ENCODE data around the gene PRKAR1A. TPM values are rescaled to one million over a fixed set of nuclear protein-coding genes. Genes with fewer than 3 reads are reported as not detected.

PRKAR1A gene
- total and polyA plus RNA-seq, 2 experiments from 2014 or later = 301 to 473 TPM

DNA sequence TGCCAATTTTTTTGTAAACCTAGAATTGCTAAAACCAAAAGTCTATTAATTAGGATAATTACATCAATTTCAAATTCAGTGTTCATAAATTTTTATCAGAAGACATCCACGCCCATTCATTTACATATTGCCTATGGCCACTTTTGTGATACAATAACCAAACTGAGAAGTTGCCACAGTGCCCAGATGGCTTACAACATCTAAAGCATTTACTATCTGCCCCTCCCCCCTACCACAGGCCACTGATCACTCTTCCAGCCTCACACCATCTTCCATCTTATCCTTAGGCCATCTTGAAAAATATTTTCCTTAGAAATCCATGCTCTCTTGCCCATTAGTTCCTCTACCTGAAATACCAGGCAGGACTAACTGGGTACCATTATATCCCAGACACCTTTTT lies 6.3 kb upstream of the PRKAR1A start:
- Histone ChIP-seq H3K9me3 (ENCODE audit: low read depth) (no peaks in the 10 kb centered on the region), H3K27ac (no peak overlapping the region), H3K4me1 (ENCODE audit: low read depth) (peaks cover 13% of the 10 kb centered on the region), H3K27me3 (no peaks in the 10 kb centered on the region), H3K36me3 (no peaks in the 10 kb centered on the region), H3K4me3 (no peak overlapping the region)
- no peak for DNase-seq (ENCODE audit: low read depth in 1 of 2, low spot score in 1 of 2)
- TF ChIP-seq, protein P1, sequence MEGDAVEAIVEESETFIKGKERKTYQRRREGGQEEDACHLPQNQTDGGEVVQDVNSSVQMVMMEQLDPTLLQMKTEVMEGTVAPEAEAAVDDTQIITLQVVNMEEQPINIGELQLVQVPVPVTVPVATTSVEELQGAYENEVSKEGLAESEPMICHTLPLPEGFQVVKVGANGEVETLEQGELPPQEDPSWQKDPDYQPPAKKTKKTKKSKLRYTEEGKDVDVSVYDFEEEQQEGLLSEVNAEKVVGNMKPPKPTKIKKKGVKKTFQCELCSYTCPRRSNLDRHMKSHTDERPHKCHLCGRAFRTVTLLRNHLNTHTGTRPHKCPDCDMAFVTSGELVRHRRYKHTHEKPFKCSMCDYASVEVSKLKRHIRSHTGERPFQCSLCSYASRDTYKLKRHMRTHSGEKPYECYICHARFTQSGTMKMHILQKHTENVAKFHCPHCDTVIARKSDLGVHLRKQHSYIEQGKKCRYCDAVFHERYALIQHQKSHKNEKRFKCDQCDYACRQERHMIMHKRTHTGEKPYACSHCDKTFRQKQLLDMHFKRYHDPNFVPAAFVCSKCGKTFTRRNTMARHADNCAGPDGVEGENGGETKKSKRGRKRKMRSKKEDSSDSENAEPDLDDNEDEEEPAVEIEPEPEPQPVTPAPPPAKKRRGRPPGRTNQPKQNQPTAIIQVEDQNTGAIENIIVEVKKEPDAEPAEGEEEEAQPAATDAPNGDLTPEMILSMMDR (IDR thresholded peaks at IDR 0.05; ENCODE audit: low read depth, low read length) = no peak

DNA sequence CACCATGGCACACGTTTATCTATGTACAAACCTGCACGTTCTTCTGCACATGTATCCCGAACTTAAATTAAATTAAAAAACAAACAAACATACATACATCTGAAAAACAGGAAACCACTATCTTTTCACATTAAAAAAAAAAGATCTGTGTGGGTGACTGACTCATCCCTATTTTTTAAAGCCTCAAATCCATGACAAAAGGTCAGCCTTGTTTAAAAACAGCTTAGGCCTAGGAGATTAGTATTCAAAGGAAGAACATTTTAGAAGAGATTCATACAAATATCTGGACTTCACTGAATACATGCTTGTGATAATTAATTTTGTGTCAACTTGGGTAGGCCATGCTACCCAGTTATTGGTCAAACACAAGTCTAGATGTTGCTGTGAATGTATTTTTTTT lies 4.7 kb upstream of the PRKAR1A start:
- Histone ChIP-seq H3K36me3 (no peaks in the 10 kb centered on the region), H3K9me3 (ENCODE audit: low read depth) (no peaks in the 10 kb centered on the region), H3K27me3 (no peaks in the 10 kb centered on the region), H3K4me1 (ENCODE audit: low read depth) (peaks cover 17% of the 10 kb centered on the region), H3K27ac (no peak overlapping the region), H3K4me3 (no peak overlapping the region)
- peak in 1 of 2 donors; percentile 32 for DNase-seq (ENCODE audit: low read depth in 1 of 2, low spot score in 1 of 2)
- TF ChIP-seq, protein P1 (IDR thresholded peaks at IDR 0.05; ENCODE audit: low read depth, low read length) = no peak

DNA sequence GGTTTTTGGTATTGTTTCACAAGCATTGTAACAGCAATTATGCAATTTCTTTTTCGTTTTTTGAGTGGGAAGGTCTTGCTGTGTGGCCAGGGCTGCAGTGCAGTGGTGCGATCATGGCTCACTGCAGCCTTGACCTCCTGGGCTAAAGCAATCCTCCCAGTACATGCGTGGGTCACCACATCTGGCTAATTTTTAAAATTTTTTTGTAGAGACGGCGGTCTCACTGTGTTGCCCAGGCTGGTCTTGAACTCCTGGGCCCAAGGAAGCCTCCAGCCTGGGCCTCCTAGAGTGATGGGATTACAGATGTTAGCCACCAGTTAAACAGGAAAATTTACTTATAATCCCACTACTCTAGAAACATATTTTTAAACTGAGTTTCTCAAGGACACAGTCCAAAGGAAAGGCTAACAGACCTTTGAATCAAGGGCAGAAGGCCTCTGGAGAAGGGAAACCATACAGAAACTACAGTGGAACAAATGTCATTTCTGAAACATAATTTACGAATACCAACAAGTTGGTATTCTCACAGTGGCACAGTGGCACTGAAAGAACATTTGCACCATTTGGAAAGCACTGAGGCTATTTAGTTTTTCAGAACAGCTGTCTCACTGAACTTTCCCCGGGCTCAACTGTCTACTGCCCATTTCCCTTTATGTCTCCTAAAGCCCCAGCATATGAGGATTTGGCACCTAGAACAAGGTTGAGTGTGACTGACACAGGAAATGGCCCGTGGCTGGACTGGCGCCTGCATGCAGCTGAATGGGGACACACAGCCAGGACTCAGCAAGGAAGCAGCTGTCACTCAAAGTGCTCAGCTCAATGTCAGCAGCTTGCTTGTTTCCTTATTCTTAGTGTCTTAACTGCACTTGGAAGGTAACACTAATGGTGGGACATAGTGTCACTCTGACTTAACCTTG lies 2.8 kb upstream of the PRKAR1A start:
- no peak for DNase-seq (ENCODE audit: low read depth in 1 of 2, low spot score in 1 of 2)
- TF ChIP-seq, protein P1 (IDR thresholded peaks at IDR 0.05; ENCODE audit: low read depth, low read length) = no peak
- Histone ChIP-seq H3K27me3 (no peaks in the 10 kb centered on the region), H3K9me3 (ENCODE audit: low read depth) (no peaks in the 10 kb centered on the region), H3K36me3 (no peaks in the 10 kb centered on the region), H3K4me1 (ENCODE audit: low read depth) (peaks cover 19% of the 10 kb centered on the region), H3K27ac (peak overlapping the region; percentile 97), H3K4me3 (no peak overlapping the region)

DNA sequence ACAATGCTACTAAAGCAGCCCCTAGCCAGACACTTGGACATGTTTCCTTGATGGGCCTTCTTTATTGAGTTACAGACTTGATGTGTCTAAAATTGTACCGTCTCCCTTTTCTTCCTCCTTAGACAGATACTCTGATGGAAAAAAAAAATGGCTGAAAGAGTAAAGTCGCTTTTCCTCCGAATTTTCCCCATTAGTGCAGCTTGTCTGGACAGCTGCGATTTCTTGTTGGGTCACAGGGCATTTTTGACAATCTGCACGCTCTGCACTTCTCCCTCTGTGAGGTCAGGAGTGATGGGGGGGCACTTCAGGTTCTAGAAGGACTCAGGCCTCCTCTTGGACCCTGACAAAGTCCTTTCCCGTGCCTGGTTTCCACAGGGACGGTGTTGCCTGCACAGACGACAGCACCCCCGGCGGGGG lies 968 bp upstream of the PRKAR1A start:
- Histone ChIP-seq H3K27ac (peak overlapping the region; percentile 97), H3K4me1 (ENCODE audit: low read depth) (peaks cover 31% of the 10 kb centered on the region), H3K27me3 (no peaks in the 10 kb centered on the region), H3K9me3 (ENCODE audit: low read depth) (no peaks in the 10 kb centered on the region), H3K36me3 (peaks cover 9% of the 10 kb centered on the region), H3K4me3 (peak overlapping the region; percentile 91)
- TF ChIP-seq, protein P1 (IDR thresholded peaks at IDR 0.05; ENCODE audit: low read depth, low read length) = no peak
- no peak for DNase-seq (ENCODE audit: low read depth in 1 of 2, low spot score in 1 of 2)

DNA sequence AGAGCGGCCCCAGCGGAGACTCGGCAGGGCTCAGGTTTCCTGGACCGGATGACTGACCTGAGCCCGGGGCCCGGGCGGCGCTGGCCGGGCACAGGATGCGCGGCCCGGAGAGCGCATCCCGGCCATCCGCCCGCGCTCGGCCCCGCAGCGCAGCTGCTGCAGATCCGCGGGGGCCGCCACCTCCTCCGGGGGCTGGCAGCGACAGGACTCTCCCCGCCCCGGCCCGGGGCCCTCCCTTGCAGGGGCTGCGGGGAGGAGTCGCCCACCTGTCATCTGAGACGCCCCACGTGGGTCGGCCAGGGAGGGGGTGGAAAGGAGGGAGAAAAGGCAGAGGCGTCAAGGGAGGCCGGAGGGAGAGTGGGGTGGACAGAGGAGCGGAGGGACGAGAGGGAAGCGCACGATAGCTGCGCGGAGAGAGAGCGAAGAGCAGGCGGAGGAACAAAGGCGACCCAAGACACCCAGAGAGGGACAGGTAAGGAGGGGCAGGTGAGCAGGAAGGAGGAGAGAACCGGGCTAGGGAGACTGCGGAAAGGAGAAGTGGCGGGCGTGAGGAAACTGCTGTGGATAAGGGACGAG lies 471 bp upstream of the PRKAR1A start:
- no peaks in the 10 kb centered on the region for H3K27me3 ChIP-seq
- DNase-seq (ENCODE audit: low read depth in 1 of 2, low spot score in 1 of 2) = peak; percentile 84 to 92
- peaks cover 31% of the 10 kb centered on the region for H3K4me1 ChIP-seq (ENCODE audit: low read depth)
- peaks cover 14% of the 10 kb centered on the region for H3K36me3 ChIP-seq
- TF ChIP-seq, protein P1 (IDR thresholded peaks at IDR 0.05; ENCODE audit: low read depth, low read length) = no peak
- peak overlapping the region; percentile 97 for H3K27ac ChIP-seq
- peak overlapping the region; percentile 91 for H3K4me3 ChIP-seq
- no peaks in the 10 kb centered on the region for H3K9me3 ChIP-seq (ENCODE audit: low read depth)

Measured in cardiac muscle cell (in vitro differentiated cells and primary cell).